Breast epithelium (tissue), 4 donors: Measurements from ENCODE around the gene NFIX. TPM values are rescaled to one million over a fixed set of nuclear protein-coding genes. Genes with fewer than 3 reads are reported as not detected.
A peak's percentile ranks its signal among the peaks of the same experiment; 100 is the strongest.

Experiments used
- DNase-seq, 2 donors: peaks; one replicate each; pipeline ENCODE4 v3.0.0-alpha.2; 2019; ENCODE audit warnings: low spot score in 2 of 2
- H3K27ac ChIP-seq, 2 donors: fragments of 200-600 bp; sonication (generic) in 1 of 2; one replicate each; pipeline ENCODE4 v1.5.1; 2016 to 2019; ENCODE audit warnings: mild to moderate bottlenecking in 1 of 2
- H3K27me3 ChIP-seq, 2 donors: fragments of 200-600 bp; sonication (generic) in 1 of 2; one replicate each; pipeline versions ENCODE4 v1.5.1 to v1.6.0; 2017 to 2019; ENCODE audit warnings: control low read depth in 1 of 2, mild to moderate bottlenecking in 1 of 2
- H3K36me3 ChIP-seq: fragments of 200-600 bp; one replicate; pipeline ENCODE4 v1.5.1; 2019
- H3K4me1 ChIP-seq, 2 donors: fragments of 200-600 bp; sonication (generic); one replicate each; pipeline ENCODE4 v1.5.1; 2016 to 2019; ENCODE audit warnings: control low read depth in 1 of 2
- H3K4me3 ChIP-seq, 3 donors: fragments of 200-600 bp; sonication (generic); 1 replicate in 2 of 3; 2 replicates in 1 of 3; pipeline ENCODE4 v1.5.1; 2016 to 2019; ENCODE audit warnings: mild to moderate bottlenecking in 3 of 3, moderate library complexity in 2 of 3
- H3K9me3 ChIP-seq, 2 donors: fragments of 200-600 bp; sonication (generic) in 1 of 2; one replicate each; pipeline ENCODE4 v1.5.1; 2016 to 2019; ENCODE audit warnings: control low read depth in 1 of 2
- CTCF ChIP-seq, 3 donors: fragments of 450-650 bp; IDR thresholded peaks; one replicate each; pipeline ENCODE4 v1.5.1; 2016 to 2017; ENCODE audit warnings: antibody characterized with exemption in 3 of 3, mild to moderate bottlenecking in 3 of 3, moderate library complexity in 3 of 3
- POLR2A ChIP-seq: fragments of 450-650 bp; IDR thresholded peaks from one replicate; pipeline ENCODE4 v1.6.1; 2016; ENCODE audit warnings: antibody characterized with exemption, mild to moderate bottlenecking, moderate library complexity
- POLR2AphosphoS5 ChIP-seq, 3 donors: sonication (generic); formaldehyde crosslinking; IDR thresholded peaks; one replicate each; pipeline ENCODE4 v1.6.1; 2017; ENCODE audit warnings: antibody characterized with exemption in 3 of 3
- intact Hi-C: fragments of 100-400 bp; cut with DNase I; formaldehyde crosslinking; loops from one replicate; pipeline ENCODE4 v1.15.1; 2023; ENCODE audit warnings: low total_unique reads
- total RNA-seq, 3 donors: library from RNA; depleted of rRNA; stranded (reverse); fragments of >200 nt; gene quantifications; one replicate each; pipeline ENCODE4 v1.1.0, GENCODE V29; 2016

NFIX gene
- total RNA-seq, 3 donors from 2014 or later, result 43.6 to 53.9 (median 52.8) TPM

GRCh38 chr19:13036366-13036976, 41.2 kb downstream of the NFIX start:
- intact Hi-C loops, result no loop called here
- Histone ChIP-seq H3K4me1 (peaks cover 16 to 88% of the 10 kb centered on the region in 2 donors), H3K27me3 (no peaks in the 10 kb centered on the region), H3K36me3 (no peaks in the 10 kb centered on the region), H3K9me3 (no peaks in the 10 kb centered on the region), H3K4me3 (peak overlapping the region in 1 of 3 donors; percentile 21), H3K27ac (peak overlapping the region; percentile 95 to 97)
- TF ChIP-seq POLR2A (no peak), CTCF (IDR thresholded peaks at IDR 0.05) (peak in 1 of 3 donors; percentile 32), POLR2AphosphoS5 (IDR thresholded peaks at IDR 0.05) (peak in 1 of 3 donors; percentile 59)
- DNase-seq, result peak; percentile 71 to 76

GRCh38 chr19:13037161-13037560, 41.9 kb downstream of the NFIX start:
- DNase-seq, result peak in 1 of 2 donors; percentile 68
- H3K27me3 ChIP-seq, result no peaks in the 10 kb centered on the region
- no peaks in the 10 kb centered on the region for H3K36me3 ChIP-seq
- peak overlapping the region in 1 of 3 donors; percentile 21 for H3K4me3 ChIP-seq
- H3K9me3 ChIP-seq, result no peaks in the 10 kb centered on the region
- TF ChIP-seq CTCF (IDR thresholded peaks at IDR 0.05) (no peak), POLR2AphosphoS5 (IDR thresholded peaks at IDR 0.05) (peak in 1 of 3 donors; percentile 26)
- intact Hi-C loops, result no loop called here
- peak overlapping the region; percentile 95 to 97 for H3K27ac ChIP-seq
- H3K4me1 ChIP-seq, result peaks cover 16 to 82% of the 10 kb centered on the region in 2 donors

GRCh38 chr19:13037731-13038130, 42.5 kb downstream of the NFIX start:
- no peaks in the 10 kb centered on the region for H3K36me3 ChIP-seq
- peak overlapping the region; percentile 95 to 97 for H3K27ac ChIP-seq
- TF ChIP-seq POLR2AphosphoS5 (IDR thresholded peaks at IDR 0.05) (no peak), CTCF (IDR thresholded peaks at IDR 0.05) (no peak), POLR2A (no peak)
- H3K27me3 ChIP-seq, result no peaks in the 10 kb centered on the region
- intact Hi-C loops, result no loop called here
- peak overlapping the region in 1 of 3 donors; percentile 21 for H3K4me3 ChIP-seq
- no peaks in the 10 kb centered on the region for H3K9me3 ChIP-seq
- H3K4me1 ChIP-seq, result peaks cover 16 to 76% of the 10 kb centered on the region in 2 donors
- no peak for DNase-seq

GRCh38 chr19:13038306-13039210, 43.3 kb downstream of the NFIX start:
- DNase-seq, result no peak
- H3K27ac ChIP-seq, result peak overlapping the region; percentile 95 to 97
- no peaks in the 10 kb centered on the region for H3K36me3 ChIP-seq
- TF ChIP-seq CTCF (IDR thresholded peaks at IDR 0.05), result no peak
- no peak for TF ChIP-seq POLR2A
- no peak for TF ChIP-seq POLR2AphosphoS5 (IDR thresholded peaks at IDR 0.05)
- H3K9me3 ChIP-seq, result no peaks in the 10 kb centered on the region
- no peak overlapping the region for H3K4me3 ChIP-seq
- H3K4me1 ChIP-seq, result peaks cover 16 to 71% of the 10 kb centered on the region in 2 donors
- H3K27me3 ChIP-seq, result no peaks in the 10 kb centered on the region
- intact Hi-C loops, result no loop called here
